HG03469 (cell line): ENCODE measurements around the gene MET.
"Not testable (repeated sequence)": the region's sequence is repeated elsewhere in the genome, so short reads cannot be mapped to it uniquely, and the experiment has no call there.

Source experiments
- ATAC-seq: cut with Tn5 transposase; IDR thresholded peaks from one replicate; pipeline ENCODE4 v1.9.1; 2021; ENCODE audit warnings: mild to moderate bottlenecking, moderate library complexity, moderate number of reproducible peaks; ENCODE audit not compliant: unreplicated experiment

Gene MET

GRCh38 chr7:116746388-116746787 lies 74.4 kb downstream of the MET start:
- ATAC-seq, result not testable (repeated sequence)

DNA sequence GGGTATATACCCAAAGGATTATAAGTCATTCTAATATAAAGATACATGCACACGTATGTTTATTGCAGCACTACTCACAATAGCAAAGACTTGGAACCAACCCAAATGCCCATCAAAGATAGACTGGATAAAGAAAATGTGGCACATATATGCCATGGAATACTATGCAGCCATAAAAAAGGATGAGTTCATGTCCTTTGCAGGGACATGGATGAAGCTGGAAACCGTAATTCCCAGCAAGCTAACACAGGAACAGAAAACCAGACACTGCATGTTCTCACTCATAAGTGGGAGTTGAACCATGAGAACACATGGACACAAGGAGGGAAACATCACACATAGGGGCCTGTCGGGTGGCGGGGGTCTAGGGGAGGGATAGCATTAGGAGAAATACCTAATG lies 79.1 kb downstream of the MET start:
- ATAC-seq, result not testable (repeated sequence)

GRCh38 chr7:116752305-116753074 lies 80.5 kb downstream of the MET start:
- no peak for ATAC-seq

GRCh38 chr7:116753130-116753529 lies 81.1 kb downstream of the MET start:
- ATAC-seq, result no peak

DNA sequence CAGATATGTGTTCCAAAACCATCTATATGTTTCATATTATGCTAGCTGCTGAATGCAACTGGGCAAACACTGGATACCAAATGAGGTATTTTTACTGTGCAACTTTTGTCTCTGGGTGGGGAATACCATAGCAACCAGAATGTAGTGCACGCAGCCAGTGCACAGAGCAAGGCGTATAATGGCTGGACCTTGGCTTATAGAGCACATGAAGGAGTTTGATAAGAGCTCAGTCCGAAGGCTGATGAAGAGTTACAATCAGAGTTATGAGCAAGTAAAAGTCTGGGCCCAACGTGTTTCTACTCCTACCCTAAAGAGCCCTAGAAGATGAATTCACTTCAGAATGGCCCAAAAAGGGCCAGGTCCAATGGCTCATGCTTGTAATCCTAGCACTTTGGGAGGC lies 82.2 kb downstream of the MET start:
- no peak for ATAC-seq

DNA sequence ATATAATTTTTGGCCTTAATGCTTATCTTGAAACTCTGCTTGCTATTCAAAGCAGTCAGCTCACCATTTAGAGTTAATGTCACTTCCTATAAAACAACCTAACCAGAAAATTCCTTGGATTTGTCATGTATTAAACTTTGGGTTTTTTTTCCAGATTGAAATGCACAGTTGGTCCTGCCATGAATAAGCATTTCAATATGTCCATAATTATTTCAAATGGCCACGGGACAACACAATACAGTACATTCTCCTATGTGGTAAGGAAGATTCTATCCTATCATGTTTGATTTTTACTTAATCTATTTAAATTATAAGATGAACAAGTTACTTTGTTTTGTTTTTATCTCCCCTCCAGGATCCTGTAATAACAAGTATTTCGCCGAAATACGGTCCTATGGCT lies 85.3 kb downstream of the MET start:
- ATAC-seq, result no peak

- ATAC-seq, result not testable (repeated sequence)
Observed at GRCh38 chr7:116759642-116760041, 87.6 kb downstream of the MET start.

- no peak for ATAC-seq
Observed at GRCh38 chr7:116762971-116763370, 91.0 kb downstream of the MET start.

DNA sequence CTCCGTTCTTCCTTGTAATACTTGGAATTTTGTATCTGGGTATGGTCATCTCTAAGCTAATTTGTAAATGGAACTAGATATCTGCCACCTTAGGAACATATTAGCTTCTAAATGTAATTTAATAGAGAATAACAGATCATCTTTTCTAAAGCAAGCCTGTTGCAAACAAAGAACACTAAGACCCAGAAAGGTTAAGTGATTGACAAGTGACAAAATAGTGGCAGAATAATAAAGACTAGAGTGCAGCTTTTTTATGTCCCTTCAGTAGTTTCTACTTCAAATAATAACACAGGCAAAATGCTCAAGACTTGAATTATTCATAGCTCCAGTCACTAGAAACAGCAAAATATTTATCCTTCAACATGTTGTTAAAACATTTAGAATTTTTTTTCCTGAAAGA lies 91.7 kb downstream of the MET start:
- no peak for ATAC-seq

DNA sequence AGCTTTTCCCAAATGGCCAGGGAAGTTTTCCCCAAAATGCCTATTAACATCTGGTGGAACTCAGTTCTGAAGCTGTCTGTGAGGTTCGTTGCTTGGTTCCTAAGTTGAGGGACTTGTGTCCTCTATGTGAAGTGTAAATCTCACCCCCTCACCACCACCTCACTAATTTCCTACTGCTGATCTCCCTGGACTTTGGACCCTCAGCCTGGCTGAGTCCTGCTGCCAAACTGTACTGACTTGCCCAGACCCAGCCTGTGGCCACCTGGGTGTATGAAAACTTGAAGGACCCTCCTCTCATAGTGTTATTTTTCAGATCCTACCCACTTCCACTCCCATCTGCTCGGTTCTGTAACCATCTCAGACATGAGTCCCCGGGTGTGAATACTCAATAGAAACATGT lies 94.9 kb downstream of the MET start:
- no peak for ATAC-seq

- no peak for ATAC-seq
Observed at GRCh38 chr7:116769546-116769945, 97.5 kb downstream of the MET start.

- no peak for ATAC-seq
Observed at GRCh38 chr7:116770941-116771340, 98.9 kb downstream of the MET start.

DNA sequence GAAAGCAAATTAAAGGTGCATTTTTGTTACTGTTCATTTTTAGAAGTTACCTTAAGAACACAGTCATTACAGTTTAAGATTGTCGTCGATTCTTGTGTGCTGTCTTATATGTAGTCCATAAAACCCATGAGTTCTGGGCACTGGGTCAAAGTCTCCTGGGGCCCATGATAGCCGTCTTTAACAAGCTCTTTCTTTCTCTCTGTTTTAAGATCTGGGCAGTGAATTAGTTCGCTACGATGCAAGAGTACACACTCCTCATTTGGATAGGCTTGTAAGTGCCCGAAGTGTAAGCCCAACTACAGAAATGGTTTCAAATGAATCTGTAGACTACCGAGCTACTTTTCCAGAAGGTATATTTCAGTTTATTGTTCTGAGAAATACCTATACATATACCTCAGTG lies 99.6 kb downstream of the MET start:
- no peak for ATAC-seq

DNA sequence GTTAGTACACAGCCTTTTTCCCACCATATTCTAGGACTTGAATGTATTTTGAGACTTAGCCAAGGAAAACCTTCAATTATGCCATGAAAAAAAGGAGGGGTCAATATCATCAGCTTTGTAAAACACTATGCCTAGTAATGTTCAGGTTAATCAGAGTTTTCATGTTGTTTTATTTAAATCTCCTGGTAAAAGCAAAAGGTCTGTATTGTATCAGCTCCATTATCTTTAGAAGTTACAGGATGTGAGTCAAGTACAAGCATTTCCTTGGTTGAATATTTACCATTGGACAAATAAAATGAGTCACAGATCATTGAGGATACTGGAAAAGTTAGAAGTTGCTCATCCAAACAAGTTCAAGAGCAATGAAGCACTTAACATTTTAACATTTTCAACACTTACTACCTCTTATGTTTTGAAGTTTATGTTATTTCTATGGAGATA lies 100.4 kb downstream of the MET start:
- ATAC-seq, result no peak

- ATAC-seq, result no peak
Observed at GRCh38 chr7:116772926-116773749, 101.1 kb downstream of the MET start.

DNA sequence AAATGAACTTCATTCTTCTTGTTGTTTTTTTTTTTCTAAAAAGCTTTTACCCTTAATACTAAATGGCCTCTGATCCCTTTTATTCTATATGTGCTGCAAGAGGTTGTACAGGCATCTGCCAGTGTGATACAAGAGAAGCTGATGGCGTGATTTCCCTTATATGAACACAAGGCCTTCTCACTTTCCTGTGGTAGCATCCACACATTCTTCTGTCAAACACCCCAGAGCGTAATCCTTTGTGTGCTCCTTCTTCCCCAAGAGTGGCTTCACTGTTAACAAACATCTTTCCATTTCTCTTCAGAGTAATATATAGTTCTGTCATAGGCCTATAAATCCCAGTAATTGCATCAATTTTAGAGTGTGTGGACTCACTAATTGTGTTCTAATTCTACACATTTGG lies 104.0 kb downstream of the MET start:
- no peak for ATAC-seq

DNA sequence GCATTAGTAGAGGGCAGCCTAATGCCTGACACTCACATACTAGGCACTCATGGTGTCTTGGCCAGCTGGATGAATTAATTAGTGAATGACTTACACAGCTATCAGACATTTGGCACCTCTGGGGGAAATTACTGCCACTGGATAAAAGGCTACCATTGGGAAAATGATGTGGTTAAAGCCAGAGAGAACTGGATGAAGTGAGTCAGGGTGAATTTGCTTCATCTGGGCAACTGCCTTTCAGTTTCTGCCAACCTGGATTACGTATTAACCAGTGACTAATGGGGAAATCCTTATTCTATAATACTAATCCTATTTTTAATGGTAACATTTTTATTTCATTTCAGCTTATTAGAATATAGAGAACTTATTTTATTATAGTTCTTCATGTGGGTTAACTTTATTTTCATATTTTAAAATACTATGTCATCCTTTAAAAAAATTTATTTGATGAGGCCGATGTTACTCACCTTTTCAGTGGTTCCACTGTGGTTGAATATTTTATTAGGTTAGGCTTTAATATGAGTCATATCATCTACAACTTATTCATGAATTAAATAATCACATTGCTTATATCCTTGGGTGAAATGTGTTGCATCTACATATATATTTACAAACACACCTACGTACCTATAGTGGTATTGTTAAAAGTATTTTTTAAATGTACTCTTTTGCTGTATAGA lies 104.8 kb downstream of the MET start:
- ATAC-seq, result no peak

- ATAC-seq, result no peak
Observed at GRCh38 chr7:116777651-116778281, 105.8 kb downstream of the MET start.

DNA sequence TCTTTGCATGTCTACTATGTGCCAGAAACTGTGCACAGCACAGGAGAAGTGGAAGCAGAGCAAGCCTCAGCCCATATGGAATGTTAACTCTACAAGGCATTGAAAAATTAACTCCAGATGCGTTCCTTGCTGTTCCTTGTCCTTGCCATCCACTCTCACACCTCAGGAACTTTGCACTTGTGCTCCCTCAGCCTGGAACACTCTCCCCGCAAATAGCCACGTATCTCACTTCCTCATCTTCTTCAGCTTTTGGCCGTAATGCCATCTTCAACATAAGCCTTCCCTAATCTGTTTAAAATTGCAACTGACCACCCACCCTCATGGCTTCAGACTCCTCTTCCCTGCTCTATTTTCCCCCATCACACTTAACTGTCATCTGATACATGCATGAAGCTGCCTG lies 107.2 kb downstream of the MET start:
- ATAC-seq, result no peak

DNA sequence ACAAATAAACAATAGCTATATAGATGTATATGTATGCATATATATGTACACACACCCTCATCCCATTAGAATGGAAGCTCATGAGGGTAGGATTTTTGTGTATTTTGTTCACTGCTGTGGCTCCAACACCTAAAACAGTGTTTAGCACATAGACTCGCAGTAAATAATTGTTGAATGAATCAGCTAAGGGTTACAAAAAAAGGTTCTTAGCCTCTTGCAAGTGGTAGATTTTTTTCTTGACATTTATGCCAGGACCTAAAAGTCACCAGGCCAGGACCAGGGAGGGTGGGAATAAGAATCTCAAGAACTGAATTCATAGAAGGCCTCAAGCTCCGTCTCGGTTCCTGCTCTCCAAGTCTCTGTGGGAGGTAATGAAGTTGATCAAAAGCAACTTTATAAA lies 107.9 kb downstream of the MET start:
- no peak for ATAC-seq

- ATAC-seq, result no peak
Observed at GRCh38 chr7:116780521-116780920, 108.5 kb downstream of the MET start.
